ENCODE results near the gene SMIM24. TPM values are rescaled to one million over a fixed set of nuclear protein-coding genes. Genes with fewer than 3 reads are reported as not detected.
"Not testable (repeated sequence)": the region's sequence is repeated elsewhere in the genome, so short reads cannot be mapped to it uniquely, and the experiment has no call there.

The SMIM24 gene
- polyA plus RNA-seq, 2 donors, result 0.02 to 0.29 TPM

DNA sequence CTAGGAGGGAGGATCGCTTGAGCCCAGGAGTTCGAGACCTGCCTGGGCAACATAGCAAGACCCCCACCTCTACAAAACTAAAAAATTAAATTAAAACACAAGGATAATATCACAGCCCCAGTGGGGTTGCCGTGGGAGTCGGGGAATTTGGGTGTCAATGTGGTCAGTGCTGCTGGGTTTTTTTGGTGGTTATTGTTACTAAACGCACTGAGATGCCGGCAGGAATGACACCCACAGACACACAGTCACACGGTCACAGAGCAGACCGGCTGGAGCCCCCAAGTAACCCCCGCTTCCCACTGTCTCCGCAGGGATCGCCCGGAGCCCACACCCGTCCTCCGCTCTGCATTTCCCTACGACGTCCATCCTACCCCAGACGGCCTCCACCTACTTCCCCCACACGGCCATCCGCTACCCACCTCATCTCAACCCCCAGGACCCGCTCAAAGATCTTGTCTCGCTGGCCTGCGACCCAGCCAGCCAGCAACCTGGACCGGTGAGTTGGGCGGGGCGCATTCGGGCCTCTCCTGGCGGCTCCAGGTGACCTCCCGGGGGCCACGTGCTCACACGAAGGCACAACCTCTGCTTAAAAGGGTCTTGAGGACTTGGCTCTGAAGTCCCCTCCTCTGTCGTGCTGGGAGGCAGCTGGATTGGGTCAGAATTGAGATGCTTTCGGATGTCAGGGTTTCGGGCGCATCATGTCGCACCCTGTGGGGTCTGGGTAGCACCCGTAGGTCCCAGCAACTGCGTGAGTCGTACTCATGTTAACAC lies 28.0 kb downstream of the SMIM24 start:
- Histone ChIP-seq H3K4me3 (ENCODE audit: low read depth in 1 of 2, low read length in 2 of 2) (no peak overlapping the region), H3K9me3 (ENCODE audit: control insufficient read depth in 2 of 2, insufficient read depth in 1 of 2, low read depth in 1 of 2, low read length in 1 of 2) (no peaks in the 10 kb centered on the region), H3K27ac (ENCODE audit: low read depth in 2 of 2, low read length in 1 of 2) (no peak overlapping the region), H3K4me1 (ENCODE audit: control insufficient read depth in 2 of 2, insufficient read depth in 2 of 2, low read length in 1 of 2) (no peaks in the 10 kb centered on the region), H3K27me3 (ENCODE audit: control insufficient read depth in 1 of 2, insufficient read depth in 2 of 2, low read length in 2 of 2) (no peaks in the 10 kb centered on the region), H3K36me3 (ENCODE audit: control insufficient read depth in 2 of 2, insufficient read depth in 2 of 2, low read length in 1 of 2) (peaks cover 5 to 61% of the 10 kb centered on the region in 2 donors)
- WGBS, 2 donors, result 92 to 93% methylated on average over 38 of the region's 38 CpGs

GRCh38 chr19:3451451-3451866 lies 28.9 kb downstream of the SMIM24 start:
- no peaks in the 10 kb centered on the region for H3K27me3 ChIP-seq (ENCODE audit: control insufficient read depth in 1 of 2, insufficient read depth in 2 of 2, low read length in 2 of 2)
- H3K4me3 ChIP-seq (ENCODE audit: low read depth in 1 of 2, low read length in 2 of 2), result no peak overlapping the region
- peak overlapping the region; percentile 43 to 45 for H3K27ac ChIP-seq (ENCODE audit: low read depth in 2 of 2, low read length in 1 of 2)
- WGBS, 2 donors, result 73 to 75% methylated on average over 10 of the region's 10 CpGs
- H3K9me3 ChIP-seq (ENCODE audit: control insufficient read depth in 2 of 2, insufficient read depth in 1 of 2, low read depth in 1 of 2, low read length in 1 of 2), result no peaks in the 10 kb centered on the region
- H3K36me3 ChIP-seq (ENCODE audit: control insufficient read depth in 2 of 2, insufficient read depth in 2 of 2, low read length in 1 of 2), result peaks cover 5 to 53% of the 10 kb centered on the region in 2 donors
- H3K4me1 ChIP-seq (ENCODE audit: control insufficient read depth in 2 of 2, insufficient read depth in 2 of 2, low read length in 1 of 2), result no peaks in the 10 kb centered on the region

GRCh38 chr19:3450796-3451411 lies 29.4 kb downstream of the SMIM24 start:
- 30 to 42% methylated on average over 12 of the region's 12 CpGs for WGBS, 2 donors
- Histone ChIP-seq H3K9me3 (ENCODE audit: control insufficient read depth in 2 of 2, insufficient read depth in 1 of 2, low read depth in 1 of 2, low read length in 1 of 2) (no peaks in the 10 kb centered on the region), H3K27me3 (ENCODE audit: control insufficient read depth in 1 of 2, insufficient read depth in 2 of 2, low read length in 2 of 2) (no peaks in the 10 kb centered on the region), H3K4me1 (ENCODE audit: control insufficient read depth in 2 of 2, insufficient read depth in 2 of 2, low read length in 1 of 2) (no peaks in the 10 kb centered on the region), H3K4me3 (ENCODE audit: low read depth in 1 of 2, low read length in 2 of 2) (no peak overlapping the region), H3K36me3 (ENCODE audit: control insufficient read depth in 2 of 2, insufficient read depth in 2 of 2, low read length in 1 of 2) (peaks cover 5 to 54% of the 10 kb centered on the region in 2 donors), H3K27ac (ENCODE audit: low read depth in 2 of 2, low read length in 1 of 2) (peak overlapping the region; percentile 45 to 69)

GRCh38 chr19:3448616-3449334 lies 31.6 kb downstream of the SMIM24 start:
- whole genome bisulfite sequencing, 2 donors, result 92 to 93% methylated on average over 26 to 28 of the region's 28 CpGs
- no peaks in the 10 kb centered on the region for H3K9me3 ChIP-seq (ENCODE audit: control insufficient read depth in 2 of 2, insufficient read depth in 1 of 2, low read depth in 1 of 2, low read length in 1 of 2)
- no peaks in the 10 kb centered on the region for H3K27me3 ChIP-seq (ENCODE audit: control insufficient read depth in 1 of 2, insufficient read depth in 2 of 2, low read length in 2 of 2)
- no peak overlapping the region for H3K4me3 ChIP-seq (ENCODE audit: low read depth in 1 of 2, low read length in 2 of 2)
- H3K4me1 ChIP-seq (ENCODE audit: control insufficient read depth in 2 of 2, insufficient read depth in 2 of 2, low read length in 1 of 2), result peaks cover 0 to 2% of the 10 kb centered on the region in 2 donors
- H3K36me3 ChIP-seq (ENCODE audit: control insufficient read depth in 2 of 2, insufficient read depth in 2 of 2, low read length in 1 of 2), result peaks cover 12 to 52% of the 10 kb centered on the region in 2 donors
- peak overlapping the region in 1 of 2 donors; percentile 14 for H3K27ac ChIP-seq (ENCODE audit: low read depth in 2 of 2, low read length in 1 of 2)

- not testable (repeated sequence) for H3K9me3 ChIP-seq (ENCODE audit: control insufficient read depth in 2 of 2, insufficient read depth in 1 of 2, low read depth in 1 of 2, low read length in 1 of 2); H3K27ac ChIP-seq (ENCODE audit: low read depth in 2 of 2, low read length in 1 of 2); H3K4me1 ChIP-seq (ENCODE audit: control insufficient read depth in 2 of 2, insufficient read depth in 2 of 2, low read length in 1 of 2); H3K27me3 ChIP-seq (ENCODE audit: control insufficient read depth in 1 of 2, insufficient read depth in 2 of 2, low read length in 2 of 2); H3K4me3 ChIP-seq (ENCODE audit: low read depth in 1 of 2, low read length in 2 of 2)
- WGBS, 2 donors, result 94 to 99% methylated on average over 4 of the region's 4 CpGs
- peaks cover 6 to 45% of the 10 kb centered on the region in 2 donors for H3K36me3 ChIP-seq (ENCODE audit: control insufficient read depth in 2 of 2, insufficient read depth in 2 of 2, low read length in 1 of 2)
Observed at GRCh38 chr19:3446657-3447056, 33.7 kb downstream of the SMIM24 start.

- Histone ChIP-seq H3K4me1 (ENCODE audit: control insufficient read depth in 2 of 2, insufficient read depth in 2 of 2, low read length in 1 of 2) (peaks cover 0 to 5% of the 10 kb centered on the region in 2 donors), H3K27me3 (ENCODE audit: control insufficient read depth in 1 of 2, insufficient read depth in 2 of 2, low read length in 2 of 2) (no peaks in the 10 kb centered on the region), H3K36me3 (ENCODE audit: control insufficient read depth in 2 of 2, insufficient read depth in 2 of 2, low read length in 1 of 2) (peaks cover 6 to 48% of the 10 kb centered on the region in 2 donors), H3K27ac (ENCODE audit: low read depth in 2 of 2, low read length in 1 of 2) (no peak overlapping the region), H3K4me3 (ENCODE audit: low read depth in 1 of 2, low read length in 2 of 2) (no peak overlapping the region), H3K9me3 (ENCODE audit: control insufficient read depth in 2 of 2, insufficient read depth in 1 of 2, low read depth in 1 of 2, low read length in 1 of 2) (no peaks in the 10 kb centered on the region)
- 71 to 74% methylated on average over 24 of the region's 24 CpGs for WGBS, 2 donors
Observed at GRCh38 chr19:3444695-3445234, 35.6 kb downstream of the SMIM24 start.

- Histone ChIP-seq H3K9me3 (ENCODE audit: control insufficient read depth in 2 of 2, insufficient read depth in 1 of 2, low read depth in 1 of 2, low read length in 1 of 2) (no peaks in the 10 kb centered on the region), H3K36me3 (ENCODE audit: control insufficient read depth in 2 of 2, insufficient read depth in 2 of 2, low read length in 1 of 2) (peaks cover 6 to 46% of the 10 kb centered on the region in 2 donors), H3K27me3 (ENCODE audit: control insufficient read depth in 1 of 2, insufficient read depth in 2 of 2, low read length in 2 of 2) (no peaks in the 10 kb centered on the region), H3K27ac (ENCODE audit: low read depth in 2 of 2, low read length in 1 of 2) (peak overlapping the region; percentile 15 to 23), H3K4me3 (ENCODE audit: low read depth in 1 of 2, low read length in 2 of 2) (no peak overlapping the region), H3K4me1 (ENCODE audit: control insufficient read depth in 2 of 2, insufficient read depth in 2 of 2, low read length in 1 of 2) (peaks cover 0 to 5% of the 10 kb centered on the region in 2 donors)
- 50 to 54% methylated on average over 32 to 33 of the region's 33 CpGs for WGBS, 2 donors
Observed at GRCh38 chr19:3443840-3444694, 36.3 kb downstream of the SMIM24 start.

- Histone ChIP-seq H3K36me3 (ENCODE audit: control insufficient read depth in 2 of 2, insufficient read depth in 2 of 2, low read length in 1 of 2) (peaks cover 6 to 40% of the 10 kb centered on the region in 2 donors), H3K4me3 (ENCODE audit: low read depth in 1 of 2, low read length in 2 of 2) (no peak overlapping the region), H3K9me3 (ENCODE audit: control insufficient read depth in 2 of 2, insufficient read depth in 1 of 2, low read depth in 1 of 2, low read length in 1 of 2) (no peaks in the 10 kb centered on the region), H3K27ac (ENCODE audit: low read depth in 2 of 2, low read length in 1 of 2) (no peak overlapping the region), H3K27me3 (ENCODE audit: control insufficient read depth in 1 of 2, insufficient read depth in 2 of 2, low read length in 2 of 2) (no peaks in the 10 kb centered on the region), H3K4me1 (ENCODE audit: control insufficient read depth in 2 of 2, insufficient read depth in 2 of 2, low read length in 1 of 2) (peaks cover 0 to 5% of the 10 kb centered on the region in 2 donors)
- WGBS, 2 donors, result 81 to 88% methylated on average over 15 of the region's 15 CpGs
Observed at GRCh38 chr19:3442487-3443071, 37.7 kb downstream of the SMIM24 start.

Measured in esophagus (tissue), 2 donors.